H1 (cell line): ENCODE measurements around the gene VWA3B. TPM values are rescaled to one million over a fixed set of nuclear protein-coding genes. Genes with fewer than 3 reads are reported as not detected.
"Not testable (repeated sequence)": the region's sequence is repeated elsewhere in the genome, so short reads cannot be mapped to it uniquely, and the experiment has no call there.

Source experiments
- CTCF ChIA-PET: fragments of 300-600 bp; sonication (Branson Sonifier 250); formaldehyde crosslinking; loops from one replicate; lab custom pipeline; 2021; ENCODE audit not compliant: partially characterized antibody; lab: Charles Lee
- POLR2A ChIA-PET: fragments of 300-600 bp; sonication (Branson Sonifier 250); formaldehyde crosslinking; loops from one replicate; lab custom pipeline; 2021; ENCODE audit warnings: inconsistent platforms; ENCODE audit not compliant: partially characterized antibody; lab: Charles Lee
- DNase-seq, 2 experiments: peaks; one replicate each; pipeline versions ENCODE4 v3.0.0 to v3.0.0-alpha.2; 2010 to 2022; ENCODE audit warnings: low spot score in 2 of 2, low read depth in 1 of 2, mixed read lengths in 1 of 2
- FAIRE-seq: peaks from 2 replicates; lab custom pipeline; 2011; peaks lifted over from hg19 to GRCh38; lab: Jason Lieb, UNC
- H2AFZ ChIP-seq: 2 replicates; pipeline ENCODE4 v1.8.1; 2012; ENCODE audit warnings: low read length, inconsistent platforms
- H2AK5ac ChIP-seq: 2 replicates; pipeline ENCODE4 v1.6.1; 2013; ENCODE audit warnings: low read depth, low read length
- H2BK120ac ChIP-seq: replicated peaks from 2 replicates; pipeline ENCODE3; 2013; ENCODE audit warnings: low read depth, low read length, inconsistent platforms
- H2BK12ac ChIP-seq: 2 replicates; pipeline ENCODE4 v1.6.1; 2013; ENCODE audit warnings: low read depth, low read length
- H2BK15ac ChIP-seq: 2 replicates; pipeline ENCODE4 v1.6.1; 2013; ENCODE audit warnings: low read length
- H2BK20ac ChIP-seq: 2 replicates; pipeline ENCODE4 v1.6.1; 2013; ENCODE audit warnings: low read length
- H2BK5ac ChIP-seq: 2 replicates; pipeline ENCODE4 v1.6.1; 2013; ENCODE audit warnings: low read depth, low read length
- H3K14ac ChIP-seq: 2 replicates; pipeline ENCODE4 v1.6.1; 2013; ENCODE audit warnings: inconsistent platforms; ENCODE audit not compliant: insufficient read length
- H3K18ac ChIP-seq: 2 replicates; pipeline ENCODE4 v1.6.1; 2013; ENCODE audit warnings: low read length; ENCODE audit errors: extremely low read depth
- H3K23ac ChIP-seq: 2 replicates; pipeline ENCODE4 v1.6.1; 2013; ENCODE audit warnings: inconsistent platforms; ENCODE audit not compliant: insufficient read length
- H3K23me2 ChIP-seq: 2 replicates; pipeline ENCODE4 v1.6.1; 2013; ENCODE audit warnings: low read depth, low read length
- H3K27ac ChIP-seq: 2 replicates; pipeline ENCODE4 v1.6.1; 2011; ENCODE audit warnings: low read depth, low read length, inconsistent platforms
- H3K27me3 ChIP-seq, 4 experiments: replicated peaks in 1 of 4; 1 replicate in 1 of 4; 2 replicates in 3 of 4; pipeline versions ENCODE4 v1.6.1 to v1.8.1; 2011 to 2013; ENCODE audit warnings: low read length in 3 of 4, mild to moderate bottlenecking in 3 of 4, inconsistent platforms in 2 of 4, mixed read lengths in 2 of 4, moderate library complexity in 1 of 4; ENCODE audit not compliant: control insufficient read depth in 3 of 4, insufficient read depth in 3 of 4; ENCODE audit errors: extremely low read depth in 1 of 4
- H3K36me3 ChIP-seq, 4 experiments: 2 replicates each; pipeline versions ENCODE4 v1.6.1 to v1.8.1; 2011 to 2013; ENCODE audit warnings: mild to moderate bottlenecking in 4 of 4, low read length in 3 of 4, moderate library complexity in 2 of 4, control low read depth in 1 of 4, inconsistent platforms in 1 of 4; ENCODE audit not compliant: insufficient read depth in 4 of 4, control insufficient read depth in 2 of 4
- H3K4ac ChIP-seq: replicated peaks from 2 replicates; pipeline ENCODE3; 2013; ENCODE audit warnings: low read length, low read depth, mixed read lengths, inconsistent platforms; ENCODE audit not compliant: insufficient read length
- H3K4me1 ChIP-seq, 4 experiments: replicated peaks in 1 of 4; 1 replicate in 1 of 4; 2 replicates in 3 of 4; pipeline versions ENCODE4 v1.6.1 to v1.8.1; 2011 to 2013; ENCODE audit warnings: low read length in 3 of 4, inconsistent platforms in 2 of 4, mixed read lengths in 1 of 4; ENCODE audit not compliant: insufficient read depth in 4 of 4, control insufficient read depth in 3 of 4
- H3K4me2 ChIP-seq, 2 experiments: 2 replicates each; pipeline versions ENCODE4 v1.6.1 to v1.8.1; 2011 to 2013; ENCODE audit warnings: low read depth in 2 of 2, low read length in 2 of 2, control low read depth in 1 of 2, inconsistent platforms in 1 of 2, mild to moderate bottlenecking in 1 of 2; ENCODE audit not compliant: insufficient read depth in 1 of 2
- H3K4me3 ChIP-seq, 4 experiments: fragments of 200-600, 300-600 bp in 1 of 4; sonication (generic), shearing (Covaris generic), sonication (Bioruptor Twin) in 1 of 4; 2 replicates each; pipeline versions ENCODE4 v1.5.1 to v1.8.1; 2011 to 2016; ENCODE audit warnings: low read length in 4 of 4, low read depth in 3 of 4, control low read depth in 2 of 4, inconsistent platforms in 2 of 4, mild to moderate bottlenecking in 2 of 4, mixed read lengths in 1 of 4, moderate library complexity in 1 of 4; ENCODE audit not compliant: insufficient read depth in 2 of 4; ENCODE audit errors: extremely low read depth in 1 of 4
- H3K56ac ChIP-seq: replicated peaks from 2 replicates; pipeline ENCODE3; 2013; ENCODE audit warnings: low read depth, mild to moderate bottlenecking, mixed read lengths, low read length, inconsistent platforms; ENCODE audit not compliant: insufficient read length
- H3K79me1 ChIP-seq: 2 replicates; pipeline ENCODE4 v1.6.1; 2013; ENCODE audit warnings: low read depth, low read length, control low read depth
- H3K79me2 ChIP-seq, 2 experiments: 2 replicates each; pipeline versions ENCODE4 v1.6.1 to v1.8.1; 2012 to 2013; ENCODE audit warnings: low read length in 2 of 2, mild to moderate bottlenecking in 2 of 2, inconsistent platforms in 1 of 2; ENCODE audit not compliant: insufficient read depth in 2 of 2, control insufficient read depth in 1 of 2
- H3K9ac ChIP-seq, 4 experiments: replicated peaks in 1 of 4; 1 replicate in 1 of 4; 2 replicates in 3 of 4; pipeline versions ENCODE4 v1.6.1 to v1.8.1; 2011 to 2013; ENCODE audit warnings: low read depth in 3 of 4, low read length in 3 of 4, control low read depth in 2 of 4, mild to moderate bottlenecking in 2 of 4, moderate library complexity in 2 of 4, inconsistent platforms in 1 of 4; ENCODE audit errors: extremely low read depth in 1 of 4
- H3K9me3 ChIP-seq, 2 experiments: 2 replicates each; pipeline versions ENCODE4 v1.6.1 to v1.8.1; 2012 to 2013; ENCODE audit warnings: mild to moderate bottlenecking in 2 of 2, moderate library complexity in 2 of 2, control low read depth in 1 of 2, inconsistent platforms in 1 of 2, low read depth in 1 of 2, low read length in 1 of 2, mixed read lengths in 1 of 2; ENCODE audit not compliant: insufficient read depth in 2 of 2
- H4K20me1 ChIP-seq, 2 experiments: replicated peaks in 1 of 2; 2 replicates each; pipeline versions ENCODE3 to v1.8.1; 2011 to 2013; ENCODE audit warnings: inconsistent platforms in 2 of 2, low read length in 2 of 2, mild to moderate bottlenecking in 1 of 2; ENCODE audit not compliant: insufficient read depth in 2 of 2, control insufficient read depth in 1 of 2
- H4K5ac ChIP-seq: 2 replicates; pipeline ENCODE4 v1.6.1; 2013; ENCODE audit warnings: low read length, low read depth, mixed read lengths, inconsistent platforms; ENCODE audit not compliant: insufficient read length
- H4K8ac ChIP-seq: 2 replicates; pipeline ENCODE4 v1.8.0; 2013; ENCODE audit warnings: mild to moderate bottlenecking, moderate library complexity, low read length, inconsistent platforms; ENCODE audit not compliant: insufficient read depth; ENCODE audit errors: extremely low read depth
- H4K91ac ChIP-seq: replicated peaks from 2 replicates; pipeline ENCODE3; 2013; ENCODE audit warnings: low read length, mixed read lengths, inconsistent platforms; ENCODE audit not compliant: insufficient read length
- BACH1 ChIP-seq: IDR thresholded peaks from 2 replicates; pipeline ENCODE4 v1.6.1; 2012; ENCODE audit warnings: low read length, improper control_type of control experiment
- HDAC2 ChIP-seq, 2 experiments: fragments of 300-600 bp in 1 of 2; sonication (generic) in 1 of 2; IDR thresholded peaks; 2 replicates each; pipeline ENCODE4 v1.6.1; 2011 to 2012; ENCODE audit warnings: low read depth in 2 of 2, low read length in 2 of 2, mild to moderate bottlenecking in 2 of 2, moderate library complexity in 2 of 2, borderline replicate concordance in 1 of 2, inconsistent platforms in 1 of 2
- WGBS, 2 experiments: shearing (Covaris generic) in 1 of 2; methylation state at CpG; one replicate each; pipeline versions ENCODE4 v1.1.6 to v1.1.7; 2013 to 2015; ENCODE audit warnings: low lambda C conversion rate in 2 of 2, mixed read lengths in 2 of 2, inconsistent platforms in 1 of 2, low coverage in 1 of 2, missing lambda C conversion rate in 1 of 2; ENCODE audit not compliant: insufficient replicate concordance in 2 of 2, insufficient coverage in 1 of 2, insufficient read length in 1 of 2; ENCODE audit errors: extremely low coverage in 1 of 2, missing lambda C conversion rate in 1 of 2; 5-methylcytosine and 5-hydroxymethylcytosine counted together
- polyA plus RNA-seq, 7 experiments: library from polyadenylated mRNA; depleted of rRNA in 3 of 7; stranded (reverse) in 5 of 7; unstranded in 2 of 7; fragments of >200 nt in 5 of 7; fragments of 200-250 nt in 2 of 7; gene quantifications; 1 replicate in 5 of 7; 2 replicates in 1 of 7; 4 replicates in 1 of 7; pipeline versions ENCODE4 v1.2.1 to v1.2.3, GENCODE V29; 2011 to 2013; ENCODE audit warnings: missing spikeins in 2 of 7, mixed read lengths in 2 of 7
- total RNA-seq: library from RNA; stranded (reverse); fragmentation: NEBNext Ultra II Directional; extraction: Animal tissue kit (Norgen Biotek cat#: 25700); gene quantifications from 2 replicates; pipeline ENCODE4 v1.2.1, GENCODE V29; 2021

The VWA3B gene
- total and polyA plus RNA-seq, 2 of the 8 experiments (the other 6 are each of a cell fraction or from before 2014, with no cell fraction given): not detected

GRCh38 chr2:98301469-98301868, 214.5 kb downstream of the VWA3B start:
- no peak overlapping the region for H4K8ac ChIP-seq
- H2BK15ac ChIP-seq: no peak overlapping the region
- no peak for FAIRE-seq

GRCh38 chr2:98307131-98307696, 220.2 kb downstream of the VWA3B start:
- H2BK20ac ChIP-seq, H4K8ac ChIP-seq, H2AFZ ChIP-seq, H3K4me2 ChIP-seq, H3K79me1 ChIP-seq, H2BK5ac ChIP-seq, H3K56ac ChIP-seq, H3K23ac ChIP-seq, H4K91ac ChIP-seq, H2BK15ac ChIP-seq, H3K79me2 ChIP-seq, H3K4me1 ChIP-seq, POLR2A ChIA-PET, H3K4ac ChIP-seq, H2BK120ac ChIP-seq, H3K18ac ChIP-seq, H4K5ac ChIP-seq, H4K20me1 ChIP-seq, H2AK5ac ChIP-seq, H3K23me2 ChIP-seq, H3K9ac ChIP-seq, H3K36me3 ChIP-seq, H3K4me3 ChIP-seq, FAIRE-seq, H3K14ac ChIP-seq, H3K9me3 ChIP-seq, H3K27me3 ChIP-seq, H3K27ac ChIP-seq, DNase-seq, H2BK12ac ChIP-seq: not testable (repeated sequence)
- 86% methylated on average over 9 of the region's 9 CpGs; no CpG with 5 or more reads in 1 of the 2 experiments for WGBS, 2 experiments
- CTCF ChIA-PET: interaction anchor here (0.9 to 1.8 kb wide), 2 partner anchors 14 to 38 kb away, joined by 4 to 9 read pairs; no protein-coding TSS in a partner anchor

More at GRCh38 chr2:98301469-98301868, 214.5 kb downstream of the VWA3B start:
- no peaks in the 10 kb centered on the region for H3K4me1 ChIP-seq
- H4K5ac ChIP-seq: no peak overlapping the region
- no peaks in the 10 kb centered on the region for H3K27me3 ChIP-seq
- no peak overlapping the region for H3K27ac ChIP-seq
- no peaks in the 10 kb centered on the region for H4K20me1 ChIP-seq
- TF ChIP-seq BACH1 (no peak), HDAC2 (IDR thresholded peaks at IDR 0.05; ENCODE audit: borderline replicate concordance in 1 of 2, low read depth in 2 of 2, low read length in 2 of 2) (no peak)
- H3K9ac ChIP-seq: no peak overlapping the region
- H3K9me3 ChIP-seq: no peaks in the 10 kb centered on the region
- POLR2A ChIA-PET: no interaction called here
- no peak overlapping the region for H3K4ac ChIP-seq
- H3K4me3 ChIP-seq: no peak overlapping the region
- H2AK5ac ChIP-seq: no peak overlapping the region
- WGBS, 2 experiments: 90% methylated on average over 5 of the region's 5 CpGs; no CpG with 5 or more reads in 1 of the 2 experiments
- DNase-seq: no peak
- no peak overlapping the region for H3K4me2 ChIP-seq
- H3K14ac ChIP-seq: no peak overlapping the region
- no peaks in the 10 kb centered on the region for H3K79me2 ChIP-seq
- H3K56ac ChIP-seq: no peak overlapping the region
- H3K18ac ChIP-seq: no peak overlapping the region
- no peak overlapping the region for H2BK5ac ChIP-seq
- H2BK20ac ChIP-seq: no peak overlapping the region
- H2BK12ac ChIP-seq: no peak overlapping the region
- no peaks in the 10 kb centered on the region for H3K79me1 ChIP-seq
- CTCF ChIA-PET: no interaction called here
- H3K23ac ChIP-seq: no peak overlapping the region
- no peaks in the 10 kb centered on the region for H3K23me2 ChIP-seq
- H2BK120ac ChIP-seq: no peak overlapping the region
- no peaks in the 10 kb centered on the region for H3K36me3 ChIP-seq
- H2AFZ ChIP-seq: no peak overlapping the region
- no peak overlapping the region for H4K91ac ChIP-seq
